ENCODE measurements around the gene SND1.

The SND1 gene

DNA sequence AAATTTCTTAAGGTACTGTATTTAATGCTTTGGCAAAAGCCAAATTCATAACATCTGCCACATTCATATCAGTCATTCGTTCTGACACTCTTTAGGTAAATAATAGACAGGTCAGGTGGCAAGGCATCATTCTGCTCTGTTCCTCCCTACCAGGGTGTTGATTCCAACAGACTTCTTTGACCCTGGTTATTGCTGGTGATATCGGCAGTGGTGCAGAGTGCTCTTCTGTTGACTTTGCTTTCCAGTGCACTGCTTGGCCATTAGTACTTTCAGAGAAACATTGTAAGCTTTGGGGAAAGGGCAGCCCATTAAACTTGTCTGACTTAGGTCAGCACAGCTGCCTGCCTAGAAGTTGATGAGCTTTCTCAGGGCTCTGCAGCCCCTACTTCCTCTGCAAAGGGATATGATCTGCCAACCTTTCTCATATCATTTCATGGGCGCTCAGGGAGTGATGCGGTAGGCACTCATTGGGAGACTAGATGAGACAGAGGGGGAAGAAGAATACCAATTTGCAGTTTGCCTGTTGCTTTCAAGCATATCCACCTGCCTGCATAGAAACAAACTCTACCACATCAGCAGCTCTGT, 240.0 kb downstream of the SND1 start:
- Histone ChIP-seq H3K9me2 (replicated peaks; ENCODE audit: control insufficient read depth, low read length) (no peaks in the 10 kb centered on the region), H3K79me2 (ENCODE audit: control insufficient read depth, low read length) (no peaks in the 10 kb centered on the region), H3K4me1 (ENCODE audit: control insufficient read depth, low read length) (no peaks in the 10 kb centered on the region), H3K27ac (ENCODE audit: low read depth, low read length) (no peak overlapping the region), H3K4me2 (ENCODE audit: low read length) (no peak overlapping the region), H3K36me3 (ENCODE audit: control insufficient read depth, low read length) (peaks cover 71% of the 10 kb centered on the region), H3K4me3 (ENCODE audit: low read length) (no peak overlapping the region), H3K27me3 (ENCODE audit: control insufficient read depth, low read length) (no peaks in the 10 kb centered on the region), H4K20me1 (ENCODE audit: control insufficient read depth, insufficient read depth, low read depth, low read length) (no peaks in the 10 kb centered on the region; the same call in 1 of the 2 replicates), H3K9me3 (ENCODE audit: control insufficient read depth, insufficient read depth, low read length) (no peaks in the 10 kb centered on the region), H3F3A (ENCODE audit: control insufficient read depth, insufficient read depth) (no peaks in the 10 kb centered on the region)
- TF ChIP-seq, protein P1, sequence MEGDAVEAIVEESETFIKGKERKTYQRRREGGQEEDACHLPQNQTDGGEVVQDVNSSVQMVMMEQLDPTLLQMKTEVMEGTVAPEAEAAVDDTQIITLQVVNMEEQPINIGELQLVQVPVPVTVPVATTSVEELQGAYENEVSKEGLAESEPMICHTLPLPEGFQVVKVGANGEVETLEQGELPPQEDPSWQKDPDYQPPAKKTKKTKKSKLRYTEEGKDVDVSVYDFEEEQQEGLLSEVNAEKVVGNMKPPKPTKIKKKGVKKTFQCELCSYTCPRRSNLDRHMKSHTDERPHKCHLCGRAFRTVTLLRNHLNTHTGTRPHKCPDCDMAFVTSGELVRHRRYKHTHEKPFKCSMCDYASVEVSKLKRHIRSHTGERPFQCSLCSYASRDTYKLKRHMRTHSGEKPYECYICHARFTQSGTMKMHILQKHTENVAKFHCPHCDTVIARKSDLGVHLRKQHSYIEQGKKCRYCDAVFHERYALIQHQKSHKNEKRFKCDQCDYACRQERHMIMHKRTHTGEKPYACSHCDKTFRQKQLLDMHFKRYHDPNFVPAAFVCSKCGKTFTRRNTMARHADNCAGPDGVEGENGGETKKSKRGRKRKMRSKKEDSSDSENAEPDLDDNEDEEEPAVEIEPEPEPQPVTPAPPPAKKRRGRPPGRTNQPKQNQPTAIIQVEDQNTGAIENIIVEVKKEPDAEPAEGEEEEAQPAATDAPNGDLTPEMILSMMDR (IDR thresholded peaks at IDR 0.05; ENCODE audit: low read depth, low read length, poor library complexity, severe bottlenecking), result no peak
- no peak for TF ChIP-seq EZH2phosphoT487 (IDR thresholded peaks at IDR 0.05; ENCODE audit: borderline replicate concordance, low read length)

DNA sequence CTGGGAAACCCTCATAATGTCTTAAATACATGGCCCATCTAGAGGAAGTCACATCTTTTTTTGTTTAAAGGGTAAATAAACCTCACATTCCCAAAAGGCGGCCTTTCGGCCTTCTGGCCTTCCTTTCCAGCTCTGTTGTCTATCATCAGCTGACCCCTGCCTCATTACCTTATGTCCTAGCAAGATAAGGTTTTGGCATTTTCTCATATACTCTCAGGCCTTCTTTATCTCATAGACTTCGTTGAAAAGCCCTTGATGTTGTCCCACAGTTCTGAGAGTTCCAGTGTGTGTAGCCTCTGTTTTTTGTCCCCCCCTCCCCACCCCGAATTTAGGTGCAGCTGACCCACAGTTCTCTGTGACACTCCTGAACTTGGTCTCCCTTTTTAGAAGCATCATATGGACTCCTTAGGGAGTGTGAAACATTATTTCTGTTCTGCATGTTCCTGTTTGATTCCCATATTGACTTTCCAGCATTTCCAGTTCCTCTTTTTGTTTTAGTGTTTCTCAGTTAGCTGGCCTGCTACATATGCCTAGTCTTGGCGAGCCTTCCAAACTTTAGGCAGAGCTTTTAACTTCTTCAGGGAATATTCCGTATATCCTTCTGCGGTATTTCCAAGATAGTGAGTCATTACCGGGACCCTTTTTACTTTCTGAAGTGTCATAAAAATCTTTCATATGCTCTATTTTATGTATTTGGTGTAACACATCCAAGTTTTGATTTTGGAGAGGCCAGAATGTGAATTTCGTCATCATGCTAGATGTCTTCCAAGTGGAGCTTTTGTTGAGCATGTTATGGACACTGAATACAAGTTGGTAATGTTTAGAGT, 240.7 kb downstream of the SND1 start:
- Histone ChIP-seq H3K9me2 (replicated peaks; ENCODE audit: control insufficient read depth, low read length) (no peaks in the 10 kb centered on the region), H3K4me3 (ENCODE audit: low read length) (no peak overlapping the region), H4K20me1 (ENCODE audit: control insufficient read depth, insufficient read depth, low read depth, low read length) (no peaks in the 10 kb centered on the region; the same call in 1 of the 2 replicates), H3K27ac (ENCODE audit: low read depth, low read length) (no peak overlapping the region), H3K4me2 (ENCODE audit: low read length) (no peak overlapping the region), H3K4me1 (ENCODE audit: control insufficient read depth, low read length) (no peaks in the 10 kb centered on the region), H3K9me3 (ENCODE audit: control insufficient read depth, insufficient read depth, low read length) (no peaks in the 10 kb centered on the region), H3K27me3 (ENCODE audit: control insufficient read depth, low read length) (no peaks in the 10 kb centered on the region), H3F3A (ENCODE audit: control insufficient read depth, insufficient read depth) (no peaks in the 10 kb centered on the region), H3K36me3 (ENCODE audit: control insufficient read depth, low read length) (peaks cover 69% of the 10 kb centered on the region), H3K79me2 (ENCODE audit: control insufficient read depth, low read length) (no peaks in the 10 kb centered on the region)
- TF ChIP-seq EZH2phosphoT487 (IDR thresholded peaks at IDR 0.05; ENCODE audit: borderline replicate concordance, low read length), result no peak
- TF ChIP-seq, protein P1 (IDR thresholded peaks at IDR 0.05; ENCODE audit: low read depth, low read length, poor library complexity, severe bottlenecking), result no peak

DNA sequence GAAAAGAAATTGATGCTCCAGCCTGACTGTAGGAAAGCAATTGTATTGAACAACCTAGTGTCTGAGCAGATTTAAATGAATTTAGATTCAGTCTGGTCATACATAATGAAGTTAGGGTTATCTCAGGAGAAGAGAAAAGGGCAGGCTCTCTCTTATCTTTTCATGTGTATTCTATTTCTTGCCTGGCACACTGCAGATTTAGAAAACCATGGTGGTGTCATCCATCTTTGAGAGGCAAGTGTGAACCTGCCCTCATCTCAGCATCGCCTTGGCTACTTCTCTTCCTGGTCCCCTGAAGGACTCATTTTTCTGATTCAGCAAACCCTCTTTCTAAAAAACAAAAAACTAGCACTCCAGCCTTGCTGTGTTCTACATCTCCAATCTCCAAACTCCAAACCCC, 241.6 kb downstream of the SND1 start:
- no peaks in the 10 kb centered on the region for H3K4me1 ChIP-seq (ENCODE audit: control insufficient read depth, low read length)
- H3K36me3 ChIP-seq (ENCODE audit: control insufficient read depth, low read length), result peaks cover 61% of the 10 kb centered on the region
- H3K4me3 ChIP-seq (ENCODE audit: low read length), result no peak overlapping the region
- H3K9me3 ChIP-seq (ENCODE audit: control insufficient read depth, insufficient read depth, low read length), result no peaks in the 10 kb centered on the region
- no peaks in the 10 kb centered on the region for H3K27me3 ChIP-seq (ENCODE audit: control insufficient read depth, low read length)
- no peaks in the 10 kb centered on the region for H3K79me2 ChIP-seq (ENCODE audit: control insufficient read depth, low read length)
- TF ChIP-seq, protein P1 (IDR thresholded peaks at IDR 0.05; ENCODE audit: low read depth, low read length, poor library complexity, severe bottlenecking), result no peak
- TF ChIP-seq EZH2phosphoT487 (IDR thresholded peaks at IDR 0.05; ENCODE audit: borderline replicate concordance, low read length), result no peak
- H3F3A ChIP-seq (ENCODE audit: control insufficient read depth, insufficient read depth), result no peaks in the 10 kb centered on the region
- no peaks in the 10 kb centered on the region; the same call in 1 of the 2 replicates for H4K20me1 ChIP-seq (ENCODE audit: control insufficient read depth, insufficient read depth, low read depth, low read length)
- H3K9me2 ChIP-seq (replicated peaks; ENCODE audit: control insufficient read depth, low read length), result no peaks in the 10 kb centered on the region
- no peak overlapping the region for H3K4me2 ChIP-seq (ENCODE audit: low read length)
- H3K27ac ChIP-seq (ENCODE audit: low read depth, low read length), result no peak overlapping the region
